Measurements from ENCODE around the gene FCHO2.

- TF ChIP-seq POLR2AphosphoS5 (IDR thresholded peaks at IDR 0.05; ENCODE audit: low read depth, low read length) (no peak), REST (IDR thresholded peaks at IDR 0.05; ENCODE audit: insufficient read depth in 1 of 2, low read depth in 2 of 2, low read length in 2 of 2) (no peak), TAF1 (IDR thresholded peaks at IDR 0.05; ENCODE audit: borderline replicate concordance, insufficient read depth, low read length) (no peak)
Measured at GRCh38 chr5:73137563-73138530, 182.0 kb downstream of the FCHO2 start.
